Measurements from ENCODE around the gene ANKS4B. TPM values are rescaled to one million over a fixed set of nuclear protein-coding genes. Genes with fewer than 3 reads are reported as not detected.

Gene ANKS4B
- total RNA-seq, 2 donors from 2014 or later, result 41.3 to 62.9 TPM

- Histone ChIP-seq H3K9me3 (no peaks in the 10 kb centered on the region), H3K9ac (ENCODE audit: low read depth in 2 of 2, low read length in 2 of 2) (peak overlapping the region; percentile 65 to 91), H3K36me3 (no peaks in the 10 kb centered on the region), H3K4me3 (peak overlapping the region; percentile 74), H3K27me3 (no peaks in the 10 kb centered on the region), H3K4me1 (peaks cover 5% of the 10 kb centered on the region), H3K27ac (peak overlapping the region; percentile 96)
- DNase-seq, result peak; percentile 93
- intact Hi-C loops (cut with DNase I), result loop anchor here (2.0 to 5.0 kb wide), 2 partner anchors 115 to 144 kb away; partner anchors contain the start of gene LDAF1
- TF ChIP-seq CTCF (IDR thresholded peaks at IDR 0.05), result no peak
These were observed 67.8 kb downstream of the ANKS4B start for GRCh38 chr16:21301168-21301894.

DNA sequence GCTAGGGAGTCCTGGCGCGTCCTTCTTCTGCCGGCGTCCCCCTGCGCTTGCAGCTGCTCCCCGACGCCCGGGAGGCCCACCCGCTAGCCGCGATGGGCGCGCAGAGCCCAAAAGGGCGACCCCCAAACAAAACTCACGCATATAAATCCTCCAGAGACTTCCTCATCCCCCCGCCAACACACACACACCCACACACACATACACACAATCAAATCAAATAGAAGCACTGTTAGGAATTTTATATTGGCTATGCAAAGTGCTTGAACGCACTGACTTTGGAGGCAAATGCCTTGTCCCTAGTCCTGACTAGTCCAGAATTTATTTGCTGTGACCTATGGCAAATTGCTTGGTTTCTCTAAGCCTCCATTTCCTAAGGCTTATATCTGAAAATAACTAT lies 68.4 kb downstream of the ANKS4B start:
- no peak for DNase-seq
- Histone ChIP-seq H3K27me3 (no peaks in the 10 kb centered on the region), H3K9me3 (no peaks in the 10 kb centered on the region), H3K4me1 (peaks cover 5% of the 10 kb centered on the region), H3K36me3 (no peaks in the 10 kb centered on the region), H3K4me3 (peak overlapping the region; percentile 74), H3K9ac (ENCODE audit: low read depth in 2 of 2, low read length in 2 of 2) (peak overlapping the region; percentile 65 to 91), H3K27ac (peak overlapping the region; percentile 96)
- TF ChIP-seq CTCF (IDR thresholded peaks at IDR 0.05), result no peak
- intact Hi-C loops (cut with DNase I), result loop anchor here (2.0 to 5.0 kb wide), 2 partner anchors 115 to 145 kb away; partner anchors contain the start of gene LDAF1

GRCh38 chr16:21302454-21302853 lies 69.0 kb downstream of the ANKS4B start:
- peak; percentile 57 for DNase-seq
- peak overlapping the region in 1 of 2 donors; percentile 91 for H3K9ac ChIP-seq (ENCODE audit: low read depth in 2 of 2, low read length in 2 of 2)
- no peaks in the 10 kb centered on the region for H3K27me3 ChIP-seq
- H3K9me3 ChIP-seq, result no peaks in the 10 kb centered on the region
- no peak overlapping the region for H3K4me3 ChIP-seq
- H3K4me1 ChIP-seq, result peaks cover 5% of the 10 kb centered on the region
- no peaks in the 10 kb centered on the region for H3K36me3 ChIP-seq
- intact Hi-C loops (cut with DNase I), result loop anchor here (5.0 kb wide), 1 partner anchor 145 kb away; the partner anchor contains the start of gene LDAF1
- TF ChIP-seq CTCF (IDR thresholded peaks at IDR 0.05), result no peak
- H3K27ac ChIP-seq, result peak overlapping the region; percentile 96

DNA sequence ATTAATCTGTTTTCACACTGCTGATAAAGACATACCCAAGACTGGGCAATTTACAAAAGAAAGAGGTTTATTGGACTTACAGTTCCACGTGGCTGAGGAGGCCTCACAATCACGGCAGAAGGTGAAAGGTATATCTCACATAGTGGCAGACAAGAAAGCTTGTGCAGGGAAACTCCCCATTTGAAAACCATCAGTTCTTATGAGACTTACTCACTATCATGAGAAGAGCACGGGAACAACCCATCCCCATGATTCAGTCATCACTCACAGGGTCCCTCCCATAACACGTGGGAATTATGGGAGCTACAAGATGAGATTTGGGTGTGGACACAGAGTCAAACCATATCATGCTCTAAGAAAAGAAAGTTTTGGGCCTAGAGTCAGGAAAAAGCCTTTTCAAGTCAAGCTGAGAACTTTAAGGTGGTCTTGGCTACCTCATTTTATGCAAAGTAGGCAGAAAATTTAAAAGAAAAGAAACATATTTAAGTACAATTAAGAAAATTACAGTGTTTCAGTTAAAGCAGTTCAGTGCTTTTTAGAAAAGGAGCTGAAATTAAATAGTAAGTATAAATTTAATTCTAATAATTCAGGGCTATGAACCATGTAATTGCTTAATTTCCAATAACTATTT lies 69.5 kb downstream of the ANKS4B start:
- Histone ChIP-seq H3K4me1 (peaks cover 5% of the 10 kb centered on the region), H3K9ac (ENCODE audit: low read depth in 2 of 2, low read length in 2 of 2) (peak overlapping the region in 1 of 2 donors; percentile 91), H3K36me3 (no peaks in the 10 kb centered on the region), H3K4me3 (no peak overlapping the region), H3K9me3 (no peaks in the 10 kb centered on the region), H3K27me3 (no peaks in the 10 kb centered on the region), H3K27ac (peak overlapping the region; percentile 96)
- intact Hi-C loops (cut with DNase I), result loop anchor here (5.0 kb wide), 1 partner anchor 146 kb away; the partner anchor contains the start of gene LDAF1
- no peak for TF ChIP-seq CTCF (IDR thresholded peaks at IDR 0.05)
- DNase-seq, result peak; percentile 50

Other genes starting within 250 kb of the ANKS4B start
- gene DNAH3, start 82.9 kb upstream of the ANKS4B start, total RNA-seq, result 1 to 10 TPM; 4.2 to 5.1 TPM
- gene LDAF1, start 75.0 kb upstream of the ANKS4B start, total RNA-seq, result 10 to 100 TPM; 25.6 to 58.2 TPM
- gene ZP2, start 22.1 kb upstream of the ANKS4B start, total RNA-seq, result under 1 TPM; 0.25 to 0.27 TPM
- gene CRYM, start 44.6 kb downstream of the ANKS4B start, total RNA-seq, result 10 to 100 TPM; 10.4 to 14.0 TPM